Lower leg skin (tissue), 4 donors: ENCODE data around the gene GRWD1. TPM values are rescaled to one million over a fixed set of nuclear protein-coding genes. Genes with fewer than 3 reads are reported as not detected.

Experiments used
- DNase-seq, 2 donors: peaks; one replicate each; pipeline ENCODE4 v3.0.0-alpha.2; 2019; ENCODE audit warnings: low spot score in 2 of 2
- H3K4me3 ChIP-seq: fragments of 200-600 bp; sonication (generic); 2 replicates; pipeline ENCODE4 v1.5.1; 2017; ENCODE audit warnings: mild to moderate bottlenecking, low read depth; ENCODE audit not compliant: poor library complexity, severe bottlenecking
- POLR2A ChIP-seq, 2 donors: fragments of 450-650 bp; IDR thresholded peaks; one replicate each; pipeline ENCODE4 v1.6.1; 2016 to 2017; ENCODE audit warnings: antibody characterized with exemption in 2 of 2, mild to moderate bottlenecking in 1 of 2, moderate library complexity in 1 of 2
- WGBS, 2 donors: methylation state at CpG; one replicate each; pipeline ENCODE4 v1.1.5; 2018; 5-methylcytosine and 5-hydroxymethylcytosine counted together
- intact Hi-C: fragments of 100-400 bp; cut with DNase I; formaldehyde crosslinking; loops from one replicate; pipeline ENCODE4 v1.15.0; 2023; ENCODE audit warnings: low total_unique reads
- total RNA-seq, 4 donors: library from RNA; depleted of rRNA; stranded (reverse); fragments of >200 nt; gene quantifications; one replicate each; pipeline ENCODE4 v1.1.0, GENCODE V29; 2016
- TF ChIP-seq, protein P1 (sequence below), 3 donors: fragments of 450-650 bp; IDR thresholded peaks; one replicate each; pipeline ENCODE4 v1.5.1; 2016; ENCODE audit warnings: antibody characterized with exemption in 3 of 3, mild to moderate bottlenecking in 3 of 3, moderate library complexity in 2 of 3

Gene GRWD1
- total RNA-seq, 4 donors from 2014 or later: 33.3 to 44.4 (median 39.3) TPM

DNA sequence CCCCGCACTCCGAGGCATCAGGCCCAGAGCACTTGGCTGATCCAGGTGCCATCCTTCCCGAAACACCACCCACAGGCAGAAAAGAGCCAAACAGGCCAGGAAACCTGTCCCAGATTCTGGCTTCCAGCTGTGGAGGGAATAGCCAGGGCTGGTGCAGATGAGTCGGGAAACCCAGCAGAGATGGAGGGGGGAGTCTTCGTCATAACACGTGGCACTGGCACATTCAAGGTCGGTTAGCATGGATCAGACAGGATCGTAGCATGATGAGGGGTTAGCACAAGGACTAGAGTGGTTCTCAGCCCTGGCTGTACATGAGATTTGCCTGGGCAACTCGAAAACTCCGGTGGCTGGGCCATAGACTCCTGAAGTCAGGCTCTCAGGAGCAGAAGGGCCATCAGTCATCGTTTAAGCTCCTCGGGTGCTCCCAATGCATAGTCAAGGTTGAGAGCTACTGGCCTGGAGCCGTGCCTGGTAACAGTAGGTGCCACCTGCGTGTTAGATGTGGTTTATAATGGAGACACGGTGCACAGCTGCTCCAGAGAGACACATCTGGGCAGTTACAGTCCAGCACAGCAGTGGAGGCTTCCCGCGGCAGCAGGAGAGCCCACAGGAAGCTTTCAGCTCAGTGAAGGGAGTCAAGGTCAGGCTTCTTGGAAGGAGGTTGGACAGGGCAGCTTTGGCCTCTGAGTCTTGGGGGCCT is 29.7 kb downstream of the GRWD1 start:
- DNase-seq: no peak
- no peak overlapping the region for H3K4me3 ChIP-seq
- WGBS, 2 donors: 79 to 82% methylated on average over 16 to 17 of the region's 17 CpGs
- intact Hi-C loops: no loop called here
- TF ChIP-seq POLR2A (IDR thresholded peaks at IDR 0.05): no peak
- TF ChIP-seq, protein P1, sequence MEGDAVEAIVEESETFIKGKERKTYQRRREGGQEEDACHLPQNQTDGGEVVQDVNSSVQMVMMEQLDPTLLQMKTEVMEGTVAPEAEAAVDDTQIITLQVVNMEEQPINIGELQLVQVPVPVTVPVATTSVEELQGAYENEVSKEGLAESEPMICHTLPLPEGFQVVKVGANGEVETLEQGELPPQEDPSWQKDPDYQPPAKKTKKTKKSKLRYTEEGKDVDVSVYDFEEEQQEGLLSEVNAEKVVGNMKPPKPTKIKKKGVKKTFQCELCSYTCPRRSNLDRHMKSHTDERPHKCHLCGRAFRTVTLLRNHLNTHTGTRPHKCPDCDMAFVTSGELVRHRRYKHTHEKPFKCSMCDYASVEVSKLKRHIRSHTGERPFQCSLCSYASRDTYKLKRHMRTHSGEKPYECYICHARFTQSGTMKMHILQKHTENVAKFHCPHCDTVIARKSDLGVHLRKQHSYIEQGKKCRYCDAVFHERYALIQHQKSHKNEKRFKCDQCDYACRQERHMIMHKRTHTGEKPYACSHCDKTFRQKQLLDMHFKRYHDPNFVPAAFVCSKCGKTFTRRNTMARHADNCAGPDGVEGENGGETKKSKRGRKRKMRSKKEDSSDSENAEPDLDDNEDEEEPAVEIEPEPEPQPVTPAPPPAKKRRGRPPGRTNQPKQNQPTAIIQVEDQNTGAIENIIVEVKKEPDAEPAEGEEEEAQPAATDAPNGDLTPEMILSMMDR (IDR thresholded peaks at IDR 0.05): no peak

DNA sequence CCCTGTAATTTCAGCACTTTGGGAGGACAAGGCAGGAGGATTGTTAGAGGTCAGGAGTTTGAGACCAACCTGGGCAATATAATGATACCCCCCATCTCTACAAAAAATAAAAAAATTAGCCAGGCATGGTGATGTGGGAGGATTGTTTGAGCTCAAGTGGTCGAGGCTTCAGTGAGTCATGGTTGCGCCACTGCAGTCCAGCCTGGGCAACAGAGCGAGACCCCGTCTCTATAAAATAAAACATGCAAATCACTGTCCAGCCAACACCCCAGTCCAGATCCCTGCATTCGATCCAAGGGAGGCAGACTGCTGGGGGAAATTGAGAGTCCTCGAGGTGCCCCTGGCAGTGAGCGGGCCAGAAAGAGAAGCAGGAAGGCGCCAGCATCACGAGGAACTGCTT is 30.4 kb downstream of the GRWD1 start:
- intact Hi-C loops: no loop called here
- TF ChIP-seq POLR2A (IDR thresholded peaks at IDR 0.05): no peak
- TF ChIP-seq, protein P1 (IDR thresholded peaks at IDR 0.05): no peak
- H3K4me3 ChIP-seq: no peak overlapping the region
- WGBS, 2 donors: 90 to 92% methylated on average over 9 of the region's 9 CpGs
- DNase-seq: no peak

DNA sequence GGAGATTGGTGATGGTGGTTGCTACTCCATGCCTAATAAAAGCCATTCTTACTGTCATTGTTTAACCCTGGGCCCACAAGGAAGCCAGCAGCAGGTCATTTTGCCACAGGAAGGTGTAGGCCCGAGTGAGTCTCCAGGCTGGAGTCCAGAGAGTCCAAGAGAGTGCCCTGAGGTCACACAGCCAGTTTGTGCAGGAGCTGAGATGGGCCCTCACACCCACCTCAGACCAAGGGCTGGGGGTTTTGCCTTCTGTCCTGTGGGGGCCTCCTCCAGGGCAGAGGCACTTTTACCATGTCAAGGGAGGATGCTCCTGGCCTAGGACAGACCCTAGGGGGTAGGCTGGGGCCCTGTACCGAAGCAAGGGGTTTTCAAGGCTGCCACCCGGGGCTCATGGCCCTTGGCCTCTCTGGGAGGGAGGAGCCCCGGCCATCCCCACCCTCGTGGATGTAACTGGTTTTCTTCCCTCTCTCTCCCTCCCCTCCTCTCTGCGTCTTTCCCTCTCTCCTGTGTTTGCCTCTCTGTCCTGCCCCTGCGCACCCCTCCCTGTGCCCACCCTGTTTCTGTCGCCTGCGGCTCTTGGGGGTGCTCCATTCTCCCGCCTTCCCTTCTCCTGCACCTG is 31.4 kb downstream of the GRWD1 start:
- WGBS, 2 donors: 72 to 77% methylated on average over 10 of the region's 10 CpGs
- H3K4me3 ChIP-seq: no peak overlapping the region
- intact Hi-C loops: no loop called here
- DNase-seq: no peak
- no peak for TF ChIP-seq POLR2A (IDR thresholded peaks at IDR 0.05)
- TF ChIP-seq, protein P1 (IDR thresholded peaks at IDR 0.05): no peak

DNA sequence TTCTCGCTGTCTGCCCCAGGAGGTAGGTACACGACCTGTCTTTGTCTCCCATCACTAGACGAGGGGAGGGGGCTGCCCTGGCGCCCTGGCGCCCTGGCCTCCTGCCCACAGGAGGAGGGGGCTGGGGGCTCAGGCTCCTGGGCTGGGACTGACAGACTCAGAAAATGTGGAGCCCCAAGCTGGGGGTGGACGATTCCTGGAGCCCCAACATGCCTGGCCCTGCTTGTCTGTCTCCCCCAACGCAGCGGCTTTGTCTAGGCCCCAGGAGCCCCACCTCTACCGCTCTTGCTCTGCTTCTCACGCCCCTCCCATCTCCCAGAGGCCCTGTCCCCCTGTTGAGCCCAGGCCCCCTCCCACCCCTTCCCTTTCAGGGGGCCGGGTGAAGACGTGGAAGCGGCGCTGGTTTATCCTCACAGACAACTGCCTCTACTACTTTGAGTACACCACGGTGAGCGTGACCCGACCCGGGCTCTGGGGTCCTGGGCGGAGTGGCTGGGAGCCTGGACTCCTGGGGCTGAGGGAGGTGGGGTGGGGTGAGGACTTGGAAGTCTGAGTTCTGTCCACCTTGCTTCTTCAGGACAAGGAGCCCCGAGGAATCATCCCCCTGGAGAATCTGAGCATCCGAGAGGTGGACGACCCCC is 32.0 kb downstream of the GRWD1 start:
- intact Hi-C loops: no loop called here
- 75 to 84% methylated on average over 12 to 22 of the region's 22 CpGs for WGBS, 2 donors
- no peak overlapping the region for H3K4me3 ChIP-seq
- no peak for DNase-seq
- no peak for TF ChIP-seq POLR2A (IDR thresholded peaks at IDR 0.05)
- TF ChIP-seq, protein P1 (IDR thresholded peaks at IDR 0.05): no peak

DNA sequence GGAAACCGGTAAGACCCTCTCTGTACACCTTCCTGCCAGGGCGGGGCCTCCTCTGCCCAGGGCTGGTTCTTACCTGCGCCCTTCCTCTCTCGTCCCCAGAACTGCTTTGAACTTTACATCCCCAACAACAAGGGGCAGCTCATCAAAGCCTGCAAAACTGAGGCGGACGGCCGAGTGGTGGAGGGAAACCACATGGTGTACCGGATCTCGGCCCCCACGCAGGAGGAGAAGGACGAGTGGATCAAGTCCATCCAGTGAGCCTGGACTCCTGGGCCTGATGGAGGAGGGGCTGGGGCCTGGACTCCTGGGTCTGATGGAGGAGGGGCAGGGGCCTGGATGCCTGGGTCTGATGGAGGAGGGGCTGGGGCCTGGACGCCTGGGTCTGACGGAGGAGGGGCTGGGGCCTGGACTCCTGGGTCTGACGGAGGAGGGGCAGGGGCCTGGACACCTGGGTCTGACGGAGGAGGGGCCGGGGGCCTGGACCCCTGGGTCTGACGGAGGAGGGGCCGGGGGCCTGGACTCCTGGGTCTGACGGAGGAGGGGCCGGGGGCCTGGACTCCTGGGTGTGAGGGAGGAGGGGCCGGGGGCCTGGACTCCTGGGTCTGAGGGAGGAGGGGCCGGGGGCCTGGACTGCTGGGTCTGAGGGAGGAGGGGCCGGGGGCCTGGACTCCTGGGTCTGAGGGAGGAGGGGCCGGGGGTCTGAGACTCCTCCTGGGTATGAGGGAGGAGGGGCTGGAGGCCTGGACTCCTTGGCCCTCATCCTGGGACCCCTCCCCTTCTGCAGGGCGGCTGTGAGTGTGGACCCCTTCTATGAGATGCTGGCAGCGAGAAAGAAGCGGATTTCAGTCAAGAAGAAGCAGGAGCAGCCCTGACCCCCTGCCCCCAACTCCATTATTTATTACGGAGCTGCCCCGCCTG is 32.8 kb downstream of the GRWD1 start:
- no peak for TF ChIP-seq POLR2A (IDR thresholded peaks at IDR 0.05)
- TF ChIP-seq, protein P1 (IDR thresholded peaks at IDR 0.05): no peak
- H3K4me3 ChIP-seq: no peak overlapping the region
- 82 to 85% methylated on average over 26 to 27 of the region's 29 CpGs for WGBS, 2 donors
- no peak for DNase-seq
- intact Hi-C loops: no loop called here
